HEK293 (cell line): ENCODE measurements around the gene TMEM150C.

Experiments
- CTCF ChIA-PET: fragments of 350-600 bp; formaldehyde crosslinking; extraction: SDS; loops from one replicate; lab custom pipeline; 2021; ENCODE audit warnings: antibody characterized with exemption; lab: Yijun Ruan, JAX
- POLR2A ChIA-PET: fragments of 300-600 bp; formaldehyde crosslinking; extraction: SDS; loops from one replicate; lab custom pipeline; 2020; ENCODE audit warnings: antibody characterized with exemption, inconsistent platforms; lab: Yijun Ruan, JAX
- H3K27ac ChIP-seq: fragments of 200-500 bp; sonication (Bioruptor generic); 2 replicates; pipeline ENCODE4 v1.5.1; 2014; ENCODE audit warnings: low read depth, low read length, control low read depth, inconsistent platforms; ENCODE audit errors: extremely low read depth
- H3K36me3 ChIP-seq, 2 experiments: fragments of 200-500 bp in 1 of 2; sonication (Bioruptor generic) in 1 of 2; 1 replicate in 1 of 2; 2 replicates in 1 of 2; pipeline ENCODE4 v1.5.1; 2014 to 2017; ENCODE audit warnings: inconsistent platforms in 2 of 2, low read length in 2 of 2; ENCODE audit not compliant: control insufficient read depth in 2 of 2, insufficient read depth in 1 of 2
- H3K4me1 ChIP-seq: fragments of 200-500 bp; sonication (Bioruptor generic); 2 replicates; pipeline ENCODE4 v1.5.1; 2014; ENCODE audit warnings: mild to moderate bottlenecking, low read length, inconsistent platforms; ENCODE audit not compliant: control insufficient read depth, insufficient read depth
- H3K4me3 ChIP-seq: 2 replicates; pipeline ENCODE4 v1.5.1; 2011; ENCODE audit warnings: low read depth, mild to moderate bottlenecking, control low read depth, low read length, moderate library complexity
- H3K9me3 ChIP-seq: fragments of 200-500 bp; sonication (Bioruptor generic); 2 replicates; pipeline ENCODE4 v1.5.1; 2014; ENCODE audit warnings: low read depth, low read length, inconsistent platforms; ENCODE audit not compliant: control insufficient read depth, insufficient read depth
- BCL11A ChIP-seq: fragments of 450-650 bp; formaldehyde crosslinking; IDR thresholded peaks from 2 replicates; pipeline ENCODE4 v1.5.1; 2016; ENCODE audit warnings: low read depth, missing biosample characterization, missing genetic modification characterization
- GLI2 ChIP-seq: fragments of 450-650 bp; formaldehyde crosslinking; IDR thresholded peaks from 2 replicates; pipeline ENCODE4; 2017; ENCODE audit warnings: missing biosample characterization, missing genetic modification characterization, low read depth, borderline replicate concordance
- MEIS1 ChIP-seq: sonication (generic); formaldehyde crosslinking; IDR thresholded peaks from 2 replicates; pipeline ENCODE4 v1.8.1; 2022; ENCODE audit warnings: missing genetic modification reagents, mild to moderate bottlenecking, borderline replicate concordance
- MYNN ChIP-seq: fragments of 450-650 bp; formaldehyde crosslinking; IDR thresholded peaks from 2 replicates; pipeline ENCODE4 v1.5.1; 2016; ENCODE audit warnings: missing biosample characterization, missing genetic modification characterization, borderline replicate concordance
- OSR2 ChIP-seq: fragments of 450-650 bp; formaldehyde crosslinking; IDR thresholded peaks from 2 replicates; pipeline ENCODE4 v1.5.1; 2016; ENCODE audit warnings: missing biosample characterization, missing genetic modification characterization
- PRDM1 ChIP-seq: fragments of 450-650 bp; formaldehyde crosslinking; IDR thresholded peaks from 2 replicates; pipeline ENCODE4; 2016; ENCODE audit warnings: missing biosample characterization, missing genetic modification characterization
- ZBTB1 ChIP-seq: fragments of 450-650 bp; formaldehyde crosslinking; IDR thresholded peaks from 2 replicates; pipeline ENCODE4 v1.5.1; 2016; ENCODE audit warnings: missing biosample characterization, missing genetic modification characterization
- ZIC2 ChIP-seq: fragments of 450-650 bp; formaldehyde crosslinking; IDR thresholded peaks from 2 replicates; pipeline ENCODE4 v1.5.1; 2016; ENCODE audit warnings: missing biosample characterization, missing genetic modification characterization
- ZNF112 ChIP-seq: fragments of 450-650 bp; formaldehyde crosslinking; IDR thresholded peaks from 2 replicates; pipeline ENCODE4 v1.5.0; 2017; ENCODE audit warnings: missing biosample characterization, missing genetic modification characterization
- ZNF114 ChIP-seq: fragments of 450-650 bp; formaldehyde crosslinking; IDR thresholded peaks from 2 replicates; pipeline ENCODE4 v1.5.0; 2017; ENCODE audit warnings: missing biosample characterization, missing genetic modification characterization
- ZNF214 ChIP-seq: fragments of 450-650 bp; formaldehyde crosslinking; IDR thresholded peaks from 2 replicates; pipeline ENCODE4 v1.5.1; 2017; ENCODE audit warnings: missing biosample characterization, mild to moderate bottlenecking, missing genetic modification characterization, borderline replicate concordance
- ZNF23 ChIP-seq: fragments of 450-650 bp; formaldehyde crosslinking; IDR thresholded peaks from 2 replicates; pipeline ENCODE4 v1.5.1; 2016; ENCODE audit warnings: missing biosample characterization, missing genetic modification characterization, borderline replicate concordance
- ZNF274 ChIP-seq, 2 experiments: fragments of 200-500 bp in 1 of 2; fragments of 450-650 bp in 1 of 2; sonication (Bioruptor generic) in 1 of 2; formaldehyde crosslinking in 1 of 2; IDR thresholded peaks; 2 replicates each; pipeline versions ENCODE4 v1.5.1 to v1.6.1; 2014 to 2016; ENCODE audit warnings: borderline replicate concordance in 1 of 2, inconsistent platforms in 1 of 2, low read length in 1 of 2, missing biosample characterization in 1 of 2, missing genetic modification characterization in 1 of 2
- ZNF350 ChIP-seq: fragments of 450-650 bp; formaldehyde crosslinking; IDR thresholded peaks from 2 replicates; pipeline ENCODE4 v1.5.0; 2017; ENCODE audit warnings: missing biosample characterization, mild to moderate bottlenecking, missing genetic modification characterization
- ZNF621 ChIP-seq: fragments of 450-650 bp; formaldehyde crosslinking; IDR thresholded peaks from 2 replicates; pipeline ENCODE4 v1.5.1; 2017; ENCODE audit warnings: missing biosample characterization, missing genetic modification characterization
- TF ChIP-seq, protein P1 (sequence below): fragments of 450-650 bp; formaldehyde crosslinking; optimal IDR thresholded peaks from 2 replicates; pipeline ENCODE3; 2016; ENCODE audit warnings: missing biosample characterization, mild to moderate bottlenecking, missing genetic modification characterization
- TF ChIP-seq, protein P2 (sequence below): fragments of 450-650 bp; formaldehyde crosslinking; conservative IDR thresholded peaks from 2 replicates; pipeline ENCODE4 v1.5.1; 2016; ENCODE audit warnings: low read depth, missing biosample characterization, missing genetic modification characterization
- TF ChIP-seq, protein P3 (sequence below): fragments of 450-650 bp; formaldehyde crosslinking; IDR thresholded peaks from 2 replicates; pipeline ENCODE4 v1.5.1; 2016; ENCODE audit warnings: missing biosample characterization, missing genetic modification characterization
- TF ChIP-seq, protein P4 (sequence below): sonication (generic); formaldehyde crosslinking; IDR thresholded peaks from 2 replicates; pipeline ENCODE4 v1.8.1; 2022; ENCODE audit warnings: mild to moderate bottlenecking, moderate library complexity, missing genetic modification reagents

The TMEM150C gene

DNA sequence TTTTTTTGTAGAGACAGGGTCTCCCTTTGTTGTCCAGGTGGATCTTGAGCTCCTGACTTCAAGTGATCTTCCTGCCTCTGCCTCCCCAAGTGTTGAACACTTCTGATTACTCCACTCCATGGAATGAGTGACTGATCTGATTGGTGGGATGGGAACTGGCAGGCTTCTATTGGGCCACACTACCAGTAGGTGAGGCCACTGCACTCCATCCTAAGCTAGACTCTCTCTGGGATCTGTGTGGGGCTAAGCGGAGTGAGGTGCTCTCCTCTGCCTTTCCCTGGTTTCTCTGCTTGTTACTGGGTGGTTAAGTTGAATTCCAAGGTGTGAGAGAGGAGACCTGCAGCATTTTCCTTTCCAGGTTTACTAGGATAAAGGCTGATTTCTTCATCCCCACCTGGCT lies 72.7 kb downstream of the TMEM150C start (continued):
- TF ChIP-seq, protein P1, sequence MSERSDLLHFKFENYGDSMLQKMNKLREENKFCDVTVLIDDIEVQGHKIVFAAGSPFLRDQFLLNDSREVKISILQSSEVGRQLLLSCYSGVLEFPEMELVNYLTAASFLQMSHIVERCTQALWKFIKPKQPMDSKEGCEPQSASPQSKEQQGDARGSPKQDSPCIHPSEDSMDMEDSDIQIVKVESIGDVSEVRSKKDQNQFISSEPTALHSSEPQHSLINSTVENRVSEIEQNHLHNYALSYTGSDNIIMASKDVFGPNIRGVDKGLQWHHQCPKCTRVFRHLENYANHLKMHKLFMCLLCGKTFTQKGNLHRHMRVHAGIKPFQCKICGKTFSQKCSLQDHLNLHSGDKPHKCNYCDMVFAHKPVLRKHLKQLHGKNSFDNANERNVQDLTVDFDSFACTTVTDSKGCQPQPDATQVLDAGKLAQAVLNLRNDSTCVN (tag by site-specific recombination) = no peak
- TF ChIP-seq MEIS1 (CRISPR knock-in tag) = no peak

DNA sequence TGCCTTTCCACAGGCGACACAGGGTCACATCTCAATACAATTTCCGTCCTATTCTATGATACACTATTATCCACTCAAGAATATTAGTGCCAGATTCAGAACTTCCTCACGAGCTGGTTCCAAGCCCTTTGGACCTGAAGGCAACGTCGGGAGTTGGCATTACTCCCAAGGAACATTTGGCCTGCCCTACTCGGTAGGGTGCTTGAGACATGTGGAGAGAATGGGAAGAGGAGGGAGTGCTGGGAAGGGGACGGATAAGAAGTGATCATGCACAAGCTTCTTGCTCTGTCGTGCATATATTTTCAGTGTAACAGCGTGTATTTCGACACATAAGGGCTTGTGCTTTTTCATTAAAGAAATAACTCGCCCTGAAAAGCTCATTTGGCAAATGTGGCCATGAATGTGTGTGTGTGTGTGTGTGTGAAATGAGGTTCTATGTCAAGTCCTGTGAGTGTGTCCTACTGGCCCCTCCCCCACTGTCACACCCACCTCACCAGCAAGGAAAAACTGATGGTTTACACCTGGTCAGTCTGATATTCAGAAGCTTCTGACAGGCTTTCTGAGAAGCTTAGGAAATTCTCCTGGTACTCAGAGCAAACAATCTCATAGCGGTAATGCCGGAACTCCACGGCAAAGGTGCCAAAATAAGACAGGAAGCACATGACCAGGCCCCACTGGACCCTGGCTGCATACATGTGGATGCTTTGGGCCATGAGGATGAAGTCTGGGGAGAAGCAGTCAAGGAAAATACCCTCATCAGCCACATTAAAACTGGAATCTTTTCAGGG lies 76.6 kb downstream of the TMEM150C start:
- Histone ChIP-seq H3K4me3 (no peak overlapping the region), H3K36me3 (no peaks in the 10 kb centered on the region), H3K27ac (no peak overlapping the region), H3K9me3 (no peaks in the 10 kb centered on the region), H3K4me1 (no peaks in the 10 kb centered on the region)
- TF ChIP-seq ZIC2 (tag by site-specific recombination) (0 out of 2 replicates have a peak, but pooled peaks have one; percentile 16), GLI2 (tag by site-specific recombination) (no peak)
- CTCF ChIA-PET = interaction anchor here (0.5 kb wide), 1 partner anchor 798 kb away, joined by 3 read pairs; no protein-coding TSS in a partner anchor
- POLR2A ChIA-PET = no interaction called here

DNA sequence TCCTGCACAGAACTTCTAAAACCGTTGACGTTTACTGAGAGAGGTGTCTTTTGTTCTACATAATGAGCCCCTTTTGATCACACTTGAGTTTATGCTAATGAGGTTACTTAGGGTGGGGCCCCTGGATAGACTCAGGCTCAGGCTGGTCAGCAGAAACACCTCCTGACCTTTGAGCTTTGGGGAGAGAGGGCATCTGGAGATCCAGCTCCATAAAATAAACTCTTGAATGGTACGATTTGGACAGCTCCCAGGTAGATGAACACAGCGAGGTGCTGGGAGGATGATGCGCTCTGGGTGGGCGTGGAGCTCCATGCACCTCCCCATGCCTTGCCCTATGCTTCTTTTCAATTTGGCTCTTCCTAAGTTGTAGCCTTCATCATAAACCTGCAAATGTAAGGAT lies 79.4 kb downstream of the TMEM150C start:
- ChIA-PET POLR2A (no interaction called here), CTCF (no interaction called here)
- no peak overlapping the region for H3K4me3 ChIP-seq
- H3K4me1 ChIP-seq = no peaks in the 10 kb centered on the region
- H3K27ac ChIP-seq = no peak overlapping the region
- TF ChIP-seq ZNF114 (tag by site-specific recombination) = no peak
- TF ChIP-seq ZNF621 (tag by site-specific recombination) = no peak
- no peak for TF ChIP-seq ZNF214 (tag by site-specific recombination)
- H3K9me3 ChIP-seq = no peaks in the 10 kb centered on the region
- H3K36me3 ChIP-seq = no peaks in the 10 kb centered on the region

DNA sequence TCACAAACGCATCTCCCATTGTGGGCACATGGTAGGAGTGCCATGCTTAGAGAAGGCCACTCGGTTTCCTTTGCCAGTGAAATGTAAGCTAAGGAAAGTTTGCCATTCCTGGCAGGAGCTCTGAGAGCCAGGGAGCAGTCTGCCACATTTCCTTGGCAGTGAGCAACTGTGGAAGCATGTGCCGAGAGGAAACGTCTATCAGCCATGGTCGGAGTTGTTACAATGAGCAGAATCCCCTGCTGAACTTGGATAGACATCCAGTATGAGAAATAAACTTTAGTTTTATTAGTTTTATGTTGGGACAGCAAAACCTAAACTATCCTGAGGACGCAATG lies 80.3 kb downstream of the TMEM150C start:
- no peaks in the 10 kb centered on the region for H3K36me3 ChIP-seq
- POLR2A ChIA-PET = no interaction called here

More for the DNA sequence above, 80.3 kb downstream of the TMEM150C start:
- CTCF ChIA-PET = interaction anchor here (0.6 kb wide), 1 partner anchor 10 kb away, joined by 3 read pairs; no protein-coding TSS in a partner anchor
- TF ChIP-seq ZBTB1 (tag by site-specific recombination) (no peak), MYNN (no peak), PRDM1 (tag by site-specific recombination) (no peak), ZNF112 (tag by site-specific recombination) (no peak), BCL11A (no peak), ZNF350 (tag by site-specific recombination) (no peak), ZNF23 (tag by site-specific recombination) (no peak), ZNF274 (IDR thresholded peaks at IDR 0.05; ENCODE audit: low read length) (no peak), ZNF274 (tag by site-specific recombination; IDR thresholded peaks at IDR 0.05; ENCODE audit: borderline replicate concordance) (no peak), OSR2 (tag by site-specific recombination) (no peak)
- TF ChIP-seq, protein P2, sequence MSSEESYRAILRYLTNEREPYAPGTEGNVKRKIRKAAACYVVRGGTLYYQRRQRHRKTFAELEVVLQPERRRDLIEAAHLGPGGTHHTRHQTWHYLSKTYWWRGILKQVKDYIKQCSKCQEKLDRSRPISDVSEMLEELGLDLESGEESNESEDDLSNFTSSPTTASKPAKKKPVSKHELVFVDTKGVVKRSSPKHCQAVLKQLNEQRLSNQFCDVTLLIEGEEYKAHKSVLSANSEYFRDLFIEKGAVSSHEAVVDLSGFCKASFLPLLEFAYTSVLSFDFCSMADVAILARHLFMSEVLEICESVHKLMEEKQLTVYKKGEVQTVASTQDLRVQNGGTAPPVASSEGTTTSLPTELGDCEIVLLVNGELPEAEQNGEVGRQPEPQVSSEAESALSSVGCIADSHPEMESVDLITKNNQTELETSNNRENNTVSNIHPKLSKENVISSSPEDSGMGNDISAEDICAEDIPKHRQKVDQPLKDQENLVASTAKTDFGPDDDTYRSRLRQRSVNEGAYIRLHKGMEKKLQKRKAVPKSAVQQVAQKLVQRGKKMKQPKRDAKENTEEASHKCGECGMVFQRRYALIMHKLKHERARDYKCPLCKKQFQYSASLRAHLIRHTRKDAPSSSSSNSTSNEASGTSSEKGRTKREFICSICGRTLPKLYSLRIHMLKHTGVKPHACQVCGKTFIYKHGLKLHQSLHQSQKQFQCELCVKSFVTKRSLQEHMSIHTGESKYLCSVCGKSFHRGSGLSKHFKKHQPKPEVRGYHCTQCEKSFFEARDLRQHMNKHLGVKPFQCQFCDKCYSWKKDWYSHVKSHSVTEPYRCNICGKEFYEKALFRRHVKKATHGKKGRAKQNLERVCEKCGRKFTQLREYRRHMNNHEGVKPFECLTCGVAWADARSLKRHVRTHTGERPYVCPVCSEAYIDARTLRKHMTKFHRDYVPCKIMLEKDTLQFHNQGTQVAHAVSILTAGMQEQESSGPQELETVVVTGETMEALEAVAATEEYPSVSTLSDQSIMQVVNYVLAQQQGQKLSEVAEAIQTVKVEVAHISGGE (tag by site-specific recombination) = no peak
- TF ChIP-seq, protein P3, sequence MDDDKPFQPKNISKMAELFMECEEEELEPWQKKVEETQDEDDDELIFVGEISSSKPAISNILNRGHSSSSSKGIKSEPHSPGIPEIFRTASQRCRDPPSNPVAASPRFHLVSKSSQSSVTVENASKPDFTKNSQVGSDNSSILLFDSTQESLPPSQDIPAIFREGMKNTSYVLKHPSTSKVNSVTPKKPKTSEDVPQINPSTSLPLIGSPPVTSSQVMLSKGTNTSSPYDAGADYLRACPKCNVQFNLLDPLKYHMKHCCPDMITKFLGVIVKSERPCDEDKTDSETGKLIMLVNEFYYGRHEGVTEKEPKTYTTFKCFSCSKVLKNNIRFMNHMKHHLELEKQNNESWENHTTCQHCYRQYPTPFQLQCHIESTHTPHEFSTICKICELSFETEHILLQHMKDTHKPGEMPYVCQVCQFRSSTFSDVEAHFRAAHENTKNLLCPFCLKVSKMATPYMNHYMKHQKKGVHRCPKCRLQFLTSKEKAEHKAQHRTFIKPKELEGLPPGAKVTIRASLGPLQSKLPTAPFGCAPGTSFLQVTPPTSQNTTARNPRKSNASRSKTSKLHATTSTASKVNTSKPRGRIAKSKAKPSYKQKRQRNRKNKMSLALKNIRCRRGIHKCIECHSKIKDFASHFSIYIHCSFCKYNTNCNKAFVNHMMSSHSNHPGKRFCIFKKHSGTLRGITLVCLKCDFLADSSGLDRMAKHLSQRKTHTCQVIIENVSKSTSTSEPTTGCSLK (tag by site-specific recombination) = no peak
- TF ChIP-seq, protein P4, sequence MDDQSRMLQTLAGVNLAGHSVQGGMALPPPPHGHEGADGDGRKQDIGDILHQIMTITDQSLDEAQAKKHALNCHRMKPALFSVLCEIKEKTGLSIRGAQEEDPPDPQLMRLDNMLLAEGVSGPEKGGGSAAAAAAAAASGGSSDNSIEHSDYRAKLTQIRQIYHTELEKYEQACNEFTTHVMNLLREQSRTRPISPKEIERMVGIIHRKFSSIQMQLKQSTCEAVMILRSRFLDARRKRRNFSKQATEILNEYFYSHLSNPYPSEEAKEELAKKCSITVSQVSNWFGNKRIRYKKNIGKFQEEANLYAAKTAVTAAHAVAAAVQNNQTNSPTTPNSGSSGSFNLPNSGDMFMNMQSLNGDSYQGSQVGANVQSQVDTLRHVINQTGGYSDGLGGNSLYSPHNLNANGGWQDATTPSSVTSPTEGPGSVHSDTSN = no peak
- TF ChIP-seq, all 188 proteins: peak for 0
- H3K4me3 ChIP-seq = no peak overlapping the region
- no peaks in the 10 kb centered on the region for H3K9me3 ChIP-seq
- H3K4me1 ChIP-seq = no peaks in the 10 kb centered on the region
- H3K27ac ChIP-seq = no peak overlapping the region
